ENCODE measurements around the gene NMT1. TPM values are rescaled to one million over a fixed set of nuclear protein-coding genes. Genes with fewer than 3 reads are reported as not detected.
"Not testable (repeated sequence)": the region's sequence is repeated elsewhere in the genome, so short reads cannot be mapped to it uniquely, and the experiment has no call there.

Gene NMT1
- total RNA-seq, 1 donor from 2014 or later = 125 TPM

DNA sequence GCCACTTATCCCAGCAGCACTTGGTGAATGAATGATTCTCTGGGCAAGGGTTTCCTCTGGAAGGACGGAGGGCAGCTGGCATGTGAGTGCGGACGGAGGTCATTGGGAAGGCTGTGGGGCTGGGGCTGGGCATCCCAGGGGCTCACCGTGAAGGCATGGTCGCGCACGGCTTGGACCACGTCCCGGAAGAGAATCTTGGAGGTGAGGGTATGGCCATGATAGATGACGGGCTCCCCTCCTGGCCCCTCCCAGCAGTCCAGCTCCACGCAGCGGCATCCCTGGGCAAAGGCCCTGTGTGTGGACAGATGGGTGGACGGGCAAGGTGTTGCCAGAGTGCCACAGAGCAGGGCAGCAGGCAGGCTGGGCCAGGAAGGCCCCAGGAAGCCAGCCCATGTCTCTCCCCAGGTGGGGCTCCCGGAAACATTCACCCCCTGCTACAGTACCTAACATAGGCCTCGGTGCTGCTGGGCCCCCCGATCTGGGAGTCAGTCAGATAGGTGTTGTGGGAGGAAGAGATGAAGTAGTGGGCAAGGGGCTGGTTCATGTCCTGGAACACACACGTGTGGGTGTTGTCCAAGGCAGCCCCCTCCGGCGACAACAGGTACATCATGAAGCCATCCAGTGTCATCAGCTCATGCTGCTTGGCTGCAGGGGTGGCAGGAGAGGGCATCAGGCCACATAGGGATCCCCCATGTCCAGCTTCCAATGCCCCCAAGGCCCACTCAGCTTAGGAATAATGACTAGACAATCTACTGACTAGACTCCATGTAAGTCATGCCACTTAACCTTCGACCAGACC is 56.9 kb downstream of the NMT1 start:
- intact Hi-C loops (cut with micrococcal nuclease) = no loop called here

DNA sequence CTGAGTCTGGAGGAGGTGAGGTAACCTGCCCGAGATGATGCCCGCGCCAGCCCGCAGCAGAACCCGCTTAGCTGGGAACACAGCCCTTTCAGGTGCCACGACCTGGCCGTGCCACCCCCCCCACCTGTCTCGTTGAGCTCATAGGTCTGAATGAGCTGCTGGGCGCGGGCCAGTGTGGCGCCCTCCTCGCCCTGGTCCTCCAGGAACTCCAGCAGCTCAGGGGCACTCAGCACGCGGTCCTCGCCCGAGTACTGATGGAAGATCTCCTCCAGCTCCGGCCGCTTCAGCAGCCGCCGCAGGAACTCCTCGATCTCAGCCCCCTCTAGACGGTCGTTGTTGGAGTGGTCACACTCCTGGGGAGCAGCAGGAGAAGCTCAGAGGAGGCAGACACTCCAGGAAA is 57.6 kb downstream of the NMT1 start:
- intact Hi-C loops (cut with micrococcal nuclease) = no loop called here

DNA sequence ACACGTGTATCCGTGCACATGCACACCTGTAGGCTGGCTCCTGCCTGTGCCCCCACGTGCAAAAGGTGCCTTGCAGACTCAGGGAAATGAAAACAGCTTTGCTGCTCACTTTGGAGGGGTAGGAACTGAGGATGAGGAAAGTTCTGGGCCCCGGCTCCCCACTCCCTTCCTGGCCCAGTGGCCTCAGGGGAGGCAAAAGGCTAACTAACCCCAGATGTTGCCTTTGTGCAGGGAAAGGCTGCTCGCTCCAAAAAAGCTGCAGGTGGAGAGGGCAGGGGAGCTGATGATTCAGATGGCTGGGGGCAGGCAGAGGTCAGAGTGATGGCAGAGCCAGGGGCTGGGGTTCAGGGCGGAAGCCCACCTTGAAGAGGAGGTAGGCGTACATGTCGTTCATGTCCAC is 58.8 kb downstream of the NMT1 start:
- intact Hi-C loops (cut with micrococcal nuclease) = no loop called here

DNA sequence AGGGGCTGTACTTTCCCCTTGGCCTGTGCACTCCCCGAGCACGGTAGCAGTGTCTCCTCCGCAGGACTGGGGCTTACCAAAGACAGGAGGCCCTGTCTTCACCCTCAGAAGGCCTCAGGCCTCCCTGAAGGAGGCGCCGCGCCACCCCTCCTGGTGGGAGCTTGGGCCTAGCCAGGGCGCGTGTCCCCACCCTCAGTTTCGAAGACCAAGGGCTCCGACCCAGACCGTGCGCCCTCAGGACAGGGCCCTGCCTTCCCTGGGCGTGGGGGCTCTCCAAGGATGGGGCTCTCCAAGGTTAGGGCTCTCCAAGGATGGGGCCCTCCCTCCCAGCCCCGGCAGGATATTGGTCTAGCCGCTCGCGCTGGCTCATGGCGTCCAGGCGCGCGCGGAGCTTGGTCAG is 59.4 kb downstream of the NMT1 start:
- intact Hi-C loops (cut with micrococcal nuclease) = no loop called here

- intact Hi-C loops (cut with micrococcal nuclease) = no loop called here
Measured at GRCh38 chr17:45121055-45121454, 59.9 kb downstream of the NMT1 start.

DNA sequence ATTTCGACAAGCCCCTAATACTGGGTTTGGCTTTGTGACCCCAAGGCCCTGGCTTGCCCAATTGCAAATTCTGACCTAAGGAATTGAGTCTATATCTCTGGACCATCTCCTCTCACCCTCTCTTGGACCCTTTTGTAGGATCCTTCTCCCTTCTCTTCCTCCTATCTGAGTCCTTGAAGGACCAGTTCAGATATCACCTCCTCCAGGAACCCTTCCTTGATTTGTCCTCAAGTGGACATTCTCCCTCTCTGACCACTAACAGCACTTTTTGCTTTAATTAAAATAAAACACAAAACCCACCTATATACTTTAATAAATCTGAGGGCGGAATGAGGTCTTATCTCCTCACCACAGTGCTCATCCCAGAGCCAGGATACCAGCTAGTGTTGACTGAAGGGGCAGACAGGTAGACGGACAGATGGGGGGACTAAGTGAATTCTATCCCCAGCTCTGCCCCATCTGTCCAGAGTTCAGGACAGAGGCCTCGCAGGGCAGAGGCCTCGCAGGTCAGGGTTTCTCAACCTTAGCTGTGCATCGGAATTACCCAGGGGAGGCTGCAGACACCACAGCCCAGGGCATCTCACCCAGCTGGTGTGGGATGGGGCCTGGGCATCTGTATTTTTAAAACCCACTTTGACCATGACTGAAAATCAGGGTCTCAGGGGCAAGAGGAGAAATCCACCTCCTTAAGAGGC is 62.1 kb downstream of the NMT1 start:
- intact Hi-C loops (cut with micrococcal nuclease) = no loop called here

DNA sequence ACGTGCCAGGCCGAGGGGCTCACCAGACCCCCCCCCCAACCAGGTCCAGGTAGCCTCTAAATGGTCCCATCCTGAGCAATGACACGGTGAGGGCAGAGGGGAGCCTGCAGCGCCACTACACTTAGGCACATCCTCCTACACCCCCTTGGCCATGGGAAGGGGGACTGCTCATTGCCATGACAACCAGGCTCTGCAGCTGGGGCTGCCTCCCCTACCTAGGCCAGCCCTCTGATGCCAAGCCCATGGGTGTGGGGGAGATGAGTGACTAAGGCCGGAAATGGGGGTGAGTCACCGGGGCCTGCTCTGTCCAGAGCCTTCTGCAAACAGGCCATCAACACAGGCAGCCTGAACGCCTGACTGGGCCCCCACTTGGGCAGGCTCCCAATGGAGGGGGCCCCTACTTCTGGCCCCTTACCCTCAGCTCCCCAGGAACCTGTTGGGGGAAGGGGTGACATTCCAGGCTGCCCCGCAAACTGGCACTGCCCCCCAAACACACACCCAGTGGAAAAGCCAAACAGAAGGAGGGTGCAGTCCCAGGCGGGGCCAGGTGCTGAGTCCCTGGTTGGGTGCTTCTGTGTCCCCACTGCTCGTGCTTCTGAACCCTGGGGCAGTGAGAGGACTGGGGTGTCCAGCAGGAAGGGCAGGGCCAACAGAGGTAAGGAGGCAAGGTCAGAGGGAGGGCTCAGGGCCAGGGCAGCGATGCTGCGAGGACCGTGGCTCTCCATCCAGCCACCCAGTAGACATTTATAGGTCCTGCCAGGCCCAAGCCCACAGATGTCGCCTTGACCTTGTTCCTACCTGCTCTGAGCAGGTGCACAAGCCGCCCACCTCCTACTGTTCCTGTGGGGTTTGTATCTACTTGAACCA is 63.0 kb downstream of the NMT1 start:
- intact Hi-C loops (cut with micrococcal nuclease) = no loop called here

- intact Hi-C loops (cut with micrococcal nuclease) = not testable (repeated sequence)
Measured at GRCh38 chr17:45124797-45125122, 63.6 kb downstream of the NMT1 start.

DNA sequence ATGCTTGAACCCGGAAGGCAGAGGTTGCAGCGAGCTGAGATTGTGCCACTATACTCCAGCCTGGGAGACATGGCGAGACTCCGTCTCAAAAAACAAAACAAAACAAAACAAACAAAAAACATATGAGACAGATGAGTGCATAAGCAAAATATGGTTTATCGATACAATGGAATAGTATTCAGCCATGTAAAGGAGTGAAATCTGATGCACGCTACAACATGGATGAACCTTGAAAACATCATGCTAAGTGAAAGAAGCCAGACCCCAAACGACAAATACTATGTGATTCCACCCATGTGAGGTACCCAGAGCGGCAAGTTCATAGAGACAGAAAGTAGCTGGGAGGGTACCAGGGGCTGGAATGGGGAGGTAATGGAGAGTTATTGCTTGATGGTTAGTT is 64.4 kb downstream of the NMT1 start:
- intact Hi-C loops (cut with micrococcal nuclease) = no loop called here

GRCh38 chr17:45127207-45127547 is 66.1 kb downstream of the NMT1 start:
- intact Hi-C loops (cut with micrococcal nuclease) = no loop called here

- intact Hi-C loops (cut with micrococcal nuclease) = no loop called here
Measured at GRCh38 chr17:45127548-45128300, 66.6 kb downstream of the NMT1 start.

- intact Hi-C loops (cut with micrococcal nuclease) = no loop called here
Measured at GRCh38 chr17:45128331-45128730, 67.2 kb downstream of the NMT1 start.

DNA sequence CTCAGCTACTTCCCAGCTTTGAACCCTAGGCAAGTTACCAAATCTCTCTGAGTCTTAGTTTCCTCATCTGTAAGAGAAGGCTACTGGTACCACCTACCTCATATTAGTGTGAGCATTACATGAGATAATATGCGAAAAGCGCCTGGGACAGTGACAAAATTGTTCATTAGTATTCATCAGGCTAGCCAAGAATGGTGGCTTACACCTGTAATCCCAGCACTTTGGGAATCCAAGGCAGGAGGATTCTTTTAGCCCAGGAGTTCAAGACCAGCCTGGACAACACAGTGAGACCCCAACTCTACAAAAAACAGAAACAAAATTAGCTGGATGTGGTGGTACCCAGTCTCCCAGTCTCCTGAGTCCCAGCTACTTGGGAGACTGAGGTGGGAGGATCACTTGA is 67.9 kb downstream of the NMT1 start:
- intact Hi-C loops (cut with micrococcal nuclease) = no loop called here

DNA sequence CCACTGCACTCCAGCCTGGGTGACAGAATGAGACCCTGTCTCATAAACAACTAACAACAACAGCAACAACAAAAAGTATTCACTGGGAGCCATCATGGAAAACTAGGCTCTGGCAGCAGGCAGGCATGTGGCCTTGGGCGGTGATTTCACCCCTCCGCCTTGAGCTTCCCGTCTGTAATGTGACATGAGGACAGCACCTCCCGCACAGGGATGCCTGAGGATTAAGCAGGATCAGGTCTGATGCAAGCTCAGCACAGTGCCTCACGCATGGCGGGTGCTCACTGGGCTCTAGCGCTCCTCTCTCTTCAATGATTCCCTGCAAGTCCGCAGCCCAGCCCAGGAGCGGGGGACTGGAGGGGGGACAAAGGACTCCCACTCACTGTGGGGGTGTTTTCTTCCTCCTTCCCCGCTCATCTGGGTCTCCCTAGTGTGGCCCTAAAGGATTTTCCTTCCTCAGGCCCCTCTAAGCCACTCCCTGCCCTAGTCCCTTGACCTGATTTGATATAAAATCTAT is 68.4 kb downstream of the NMT1 start:
- intact Hi-C loops (cut with micrococcal nuclease) = no loop called here

- intact Hi-C loops (cut with micrococcal nuclease) = loop anchor here (5.0 to 10.0 kb wide), 2 partner anchors 163 to 185 kb away; partner anchors contain the start of genes C1QL1 and KIF18B
Measured at GRCh38 chr17:45129940-45130680, 69.0 kb downstream of the NMT1 start.

GRCh38 chr17:45130681-45131615 is 69.8 kb downstream of the NMT1 start:
- intact Hi-C loops (cut with micrococcal nuclease) = loop anchor here (5.0 to 10.0 kb wide), 2 partner anchors 164 to 186 kb away; partner anchors contain the start of genes C1QL1 and KIF18B

DNA sequence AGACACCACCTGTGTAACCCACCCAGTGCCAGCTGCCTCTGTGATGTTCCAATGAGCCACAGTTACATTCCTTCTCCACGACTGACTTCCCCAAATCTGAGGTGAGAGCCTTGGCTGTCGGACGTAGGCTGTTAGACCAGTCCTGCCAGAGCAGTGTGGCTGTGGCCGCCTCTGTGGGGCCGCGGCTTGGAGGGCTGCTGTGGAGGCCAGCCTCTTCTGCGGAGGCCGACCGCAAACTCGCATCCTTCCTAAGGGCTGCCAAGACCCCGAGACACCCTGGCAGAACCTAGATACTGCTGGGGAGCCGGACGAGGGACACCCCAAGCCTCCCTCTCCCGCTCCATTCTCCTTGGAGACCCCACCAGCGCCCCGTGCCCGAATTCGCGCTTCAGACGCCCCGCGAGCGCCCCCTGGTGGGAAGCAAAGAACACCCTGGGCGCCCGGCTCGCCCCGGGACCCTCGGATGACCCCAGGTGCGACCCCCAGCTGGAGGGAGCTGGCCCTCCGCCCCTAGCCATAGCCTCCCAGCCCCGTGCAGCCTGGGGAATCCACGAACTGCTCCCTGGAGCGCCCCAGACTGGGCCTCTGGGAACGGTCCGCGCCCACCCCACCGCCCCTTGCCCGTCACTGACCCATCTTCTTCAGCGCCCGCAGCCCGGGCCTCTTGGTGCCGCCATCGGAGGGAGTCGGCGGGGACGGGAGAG is 70.7 kb downstream of the NMT1 start:
- intact Hi-C loops (cut with micrococcal nuclease) = loop anchor here (2.0 to 10.0 kb wide), 4 partner anchors 71 to 357 kb away; partner anchors contain the start of genes C1QL1, KIF18B and NMT1

DNA sequence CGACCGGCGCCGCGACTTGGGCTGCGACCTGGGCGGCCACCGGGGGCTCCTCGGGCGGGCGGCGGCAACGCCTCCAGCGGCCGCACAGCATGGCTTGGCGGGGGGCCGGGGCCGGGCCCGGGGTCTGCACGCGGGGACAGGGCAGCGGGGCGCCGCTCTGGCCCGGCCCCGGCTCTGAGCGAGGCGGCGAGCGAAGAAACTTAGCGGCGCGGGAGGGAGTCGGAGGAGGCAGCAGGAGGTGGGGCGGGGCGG is 71.1 kb downstream of the NMT1 start, which contains the start of gene PLCD3:
PLCD3 (minus strand) TSS at position 196 of the 252 bp plus-strand sequence; CDS start at position 91, 105 bp downstream.
- intact Hi-C loops (cut with micrococcal nuclease) = loop anchor here (2.0 to 10.0 kb wide), 4 partner anchors 71 to 357 kb away; partner anchors contain the start of genes C1QL1, KIF18B and NMT1

All from T-helper 2 cell treated with Interferon-gamma antibody and Interleukin-4, amounts not matched to agents 100 ng/mL and 5 ng/mL, for 36 hours (primary cell).